ENCODE results near the gene ARL6.
A peak's percentile ranks its signal among the peaks of the same experiment; 100 is the strongest.

- TF ChIP-seq CTCF (IDR thresholded peaks at IDR 0.05; ENCODE audit: poor library complexity, severe bottlenecking), result no peak
- no peak for TF ChIP-seq RAD21 (conservative IDR thresholded peaks at IDR 0.05)
- peak; percentile 56 for TF ChIP-seq EZH2 (IDR thresholded peaks at IDR 0.05; ENCODE audit: borderline replicate concordance, insufficient read depth, low read length, poor library complexity, severe bottlenecking)
- peak; percentile 20 for TF ChIP-seq POLR2AphosphoS5 (IDR thresholded peaks at IDR 0.05)
- TF ChIP-seq TAF1 (IDR thresholded peaks at IDR 0.05; ENCODE audit: low read depth), result no peak
- no peak for TF ChIP-seq EP300 (conservative IDR thresholded peaks at IDR 0.05; ENCODE audit: poor library complexity, severe bottlenecking)
- no peak for TF ChIP-seq REST (IDR thresholded peaks at IDR 0.05; ENCODE audit: borderline replicate concordance)
- no peak for TF ChIP-seq SMC3 (conservative IDR thresholded peaks at IDR 0.05; ENCODE audit: poor library complexity)
- TF ChIP-seq MXI1 (conservative IDR thresholded peaks at IDR 0.05; ENCODE audit: poor library complexity, severe bottlenecking), result peak; percentile 36
Measured at GRCh38 chr3:97821774-97822358, 57.3 kb downstream of the ARL6 start, which contains the start of gene CRYBG3.

Data from neural cell (in vitro differentiated cells).